Inflammatory macrophage treated with lipopolysaccharide for 1 hour (primary cell): Measurements from ENCODE around the gene SBNO2.

Experiments
- DNase-seq, 2 donors: peaks; one replicate each; pipeline ENCODE4 v3.0.0-alpha.2; 2020 to 2022

Gene SBNO2, protein sequence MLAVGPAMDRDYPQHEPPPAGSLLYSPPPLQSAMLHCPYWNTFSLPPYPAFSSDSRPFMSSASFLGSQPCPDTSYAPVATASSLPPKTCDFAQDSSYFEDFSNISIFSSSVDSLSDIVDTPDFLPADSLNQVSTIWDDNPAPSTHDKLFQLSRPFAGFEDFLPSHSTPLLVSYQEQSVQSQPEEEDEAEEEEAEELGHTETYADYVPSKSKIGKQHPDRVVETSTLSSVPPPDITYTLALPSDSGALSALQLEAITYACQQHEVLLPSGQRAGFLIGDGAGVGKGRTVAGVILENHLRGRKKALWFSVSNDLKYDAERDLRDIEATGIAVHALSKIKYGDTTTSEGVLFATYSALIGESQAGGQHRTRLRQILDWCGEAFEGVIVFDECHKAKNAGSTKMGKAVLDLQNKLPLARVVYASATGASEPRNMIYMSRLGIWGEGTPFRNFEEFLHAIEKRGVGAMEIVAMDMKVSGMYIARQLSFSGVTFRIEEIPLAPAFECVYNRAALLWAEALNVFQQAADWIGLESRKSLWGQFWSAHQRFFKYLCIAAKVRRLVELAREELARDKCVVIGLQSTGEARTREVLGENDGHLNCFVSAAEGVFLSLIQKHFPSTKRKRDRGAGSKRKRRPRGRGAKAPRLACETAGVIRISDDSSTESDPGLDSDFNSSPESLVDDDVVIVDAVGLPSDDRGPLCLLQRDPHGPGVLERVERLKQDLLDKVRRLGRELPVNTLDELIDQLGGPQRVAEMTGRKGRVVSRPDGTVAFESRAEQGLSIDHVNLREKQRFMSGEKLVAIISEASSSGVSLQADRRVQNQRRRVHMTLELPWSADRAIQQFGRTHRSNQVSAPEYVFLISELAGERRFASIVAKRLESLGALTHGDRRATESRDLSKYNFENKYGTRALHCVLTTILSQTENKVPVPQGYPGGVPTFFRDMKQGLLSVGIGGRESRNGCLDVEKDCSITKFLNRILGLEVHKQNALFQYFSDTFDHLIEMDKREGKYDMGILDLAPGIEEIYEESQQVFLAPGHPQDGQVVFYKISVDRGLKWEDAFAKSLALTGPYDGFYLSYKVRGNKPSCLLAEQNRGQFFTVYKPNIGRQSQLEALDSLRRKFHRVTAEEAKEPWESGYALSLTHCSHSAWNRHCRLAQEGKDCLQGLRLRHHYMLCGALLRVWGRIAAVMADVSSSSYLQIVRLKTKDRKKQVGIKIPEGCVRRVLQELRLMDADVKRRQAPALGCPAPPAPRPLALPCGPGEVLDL (N-terminal part only)

DNA sequence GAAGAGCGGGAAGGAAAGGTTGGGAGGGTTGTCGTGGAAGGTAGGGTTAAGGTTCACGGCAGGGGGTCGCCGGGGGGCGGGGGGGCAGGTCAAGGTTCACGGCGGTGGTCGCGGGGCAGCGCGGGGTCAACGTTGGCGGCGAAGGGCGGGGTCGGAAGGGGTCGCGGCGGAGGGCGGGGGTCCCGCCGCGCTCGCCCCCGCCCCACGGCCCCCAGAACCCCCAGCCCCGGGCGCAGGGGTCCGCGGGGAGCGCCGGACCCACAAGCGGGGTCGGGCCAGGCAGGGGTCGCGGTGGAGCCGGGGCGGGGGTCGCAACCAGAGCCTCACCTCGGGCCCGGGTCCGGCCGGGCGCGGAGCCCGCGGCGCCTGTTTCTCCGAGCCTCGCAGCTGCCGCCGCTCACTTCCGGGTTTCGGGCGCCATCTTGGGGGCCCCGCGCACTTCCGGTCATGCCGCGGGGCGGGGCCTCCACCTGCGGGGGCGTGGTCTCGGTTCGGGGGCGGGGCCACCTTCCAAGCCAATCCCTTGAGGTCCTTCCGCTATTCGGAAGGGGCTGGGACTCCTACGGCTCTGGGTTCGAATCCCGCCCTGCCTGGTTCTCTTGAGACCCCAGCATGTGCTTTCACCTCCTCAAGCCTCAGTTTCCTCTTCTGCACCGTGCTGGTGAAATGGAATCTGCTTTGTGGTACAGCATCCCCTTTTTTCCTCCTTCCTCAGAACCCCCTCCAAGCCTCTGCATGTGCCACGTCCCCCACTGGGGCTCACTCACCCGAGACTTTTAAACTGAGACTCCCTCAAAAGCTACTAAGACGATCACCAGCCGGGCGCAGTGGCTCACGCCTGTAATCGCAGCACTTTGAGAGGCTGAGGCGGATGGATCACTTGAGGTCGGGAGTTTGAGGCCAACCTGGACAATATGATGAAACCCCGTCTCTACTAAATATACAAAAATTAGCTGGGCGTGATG is at the start of gene SBNO2:
Gene SBNO2, minus strand, starts transcription at position 424 of the 965 bp plus-strand sequence. CDS start 19,992 bp downstream, outside the sequence.
- DNase-seq, result peak; percentile 83 to 97

DNA sequence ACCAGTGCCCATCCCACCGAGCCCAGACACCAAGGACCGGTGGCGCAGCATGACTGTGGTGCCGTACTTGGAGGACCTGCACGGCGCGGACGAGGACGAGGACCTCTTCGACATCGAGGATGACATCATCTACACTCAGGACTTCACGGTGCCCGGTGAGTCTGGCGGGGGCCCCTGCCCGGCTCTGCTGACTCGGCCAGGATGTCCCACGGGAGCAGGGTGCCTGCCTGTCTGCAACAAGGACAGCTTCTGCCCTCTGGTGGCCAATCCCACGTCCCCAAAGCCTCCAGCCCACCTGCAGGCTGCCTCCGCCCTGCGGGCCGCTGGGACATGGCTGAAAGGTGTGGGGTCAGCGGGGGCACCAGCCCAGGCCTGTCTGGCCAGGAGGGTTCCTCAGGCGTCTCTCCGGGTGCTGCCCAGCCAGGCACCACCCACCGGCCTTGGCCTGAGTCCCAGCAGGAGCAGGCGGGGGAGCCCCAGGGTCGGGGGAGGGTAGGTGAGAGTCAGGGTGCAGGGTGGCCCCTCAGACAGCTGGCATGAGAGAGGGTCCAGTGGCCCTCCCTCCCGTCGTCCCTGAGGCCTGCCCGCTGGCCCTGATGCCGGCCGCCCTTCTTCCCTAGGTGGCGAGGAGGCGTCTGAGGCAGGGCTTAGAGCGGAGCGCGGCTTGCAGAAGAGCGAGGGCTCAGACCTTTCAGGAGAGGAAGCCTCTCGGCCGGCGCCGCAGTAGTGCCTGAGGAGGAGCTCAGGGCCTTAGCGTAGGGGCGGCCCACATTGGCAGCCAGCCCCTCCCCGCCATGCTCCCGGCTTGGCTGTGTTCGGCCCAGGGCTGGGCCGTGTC is 49.2 kb upstream of the SBNO2 start:
- DNase-seq, result no peak

DNA sequence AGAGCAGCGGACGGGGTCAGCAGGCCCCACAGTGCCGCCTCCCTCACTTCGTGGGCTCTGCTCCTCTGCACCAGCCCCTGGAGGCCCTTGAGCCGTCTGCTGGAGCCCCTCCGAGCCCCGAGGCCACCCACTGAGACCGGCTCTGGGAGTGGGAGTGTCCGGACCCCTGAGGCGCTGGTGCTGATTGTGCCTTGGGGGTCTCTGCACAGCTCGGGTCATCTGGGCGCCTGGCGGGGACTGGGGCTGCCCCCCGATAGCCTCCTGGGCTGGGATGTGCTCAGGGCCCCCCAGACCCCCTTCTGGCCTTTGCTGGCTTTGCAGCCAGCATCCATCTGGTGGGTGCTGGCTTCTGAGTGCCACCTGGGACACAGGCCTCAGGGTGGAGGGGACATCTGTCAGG is 48.3 kb upstream of the SBNO2 start:
- DNase-seq, result no peak

DNA sequence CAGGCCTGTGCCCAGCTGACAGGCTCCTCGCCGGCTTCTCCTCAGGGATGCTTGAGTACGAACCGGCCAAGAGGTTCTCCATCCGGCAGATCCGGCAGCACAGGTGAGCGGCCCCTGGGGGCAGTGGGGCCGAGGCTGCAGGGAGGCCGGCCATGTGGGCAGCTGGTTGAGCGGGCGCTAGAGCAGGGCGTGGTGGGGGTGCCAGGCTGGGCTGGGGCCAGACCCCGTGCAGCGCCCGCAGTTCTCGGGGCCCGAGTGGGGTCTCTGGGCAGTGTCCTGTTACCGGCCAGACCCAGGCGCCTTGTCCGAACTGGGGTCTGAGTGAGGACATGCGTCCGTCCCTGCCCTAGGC is 47.8 kb upstream of the SBNO2 start:
- no peak for DNase-seq

DNA sequence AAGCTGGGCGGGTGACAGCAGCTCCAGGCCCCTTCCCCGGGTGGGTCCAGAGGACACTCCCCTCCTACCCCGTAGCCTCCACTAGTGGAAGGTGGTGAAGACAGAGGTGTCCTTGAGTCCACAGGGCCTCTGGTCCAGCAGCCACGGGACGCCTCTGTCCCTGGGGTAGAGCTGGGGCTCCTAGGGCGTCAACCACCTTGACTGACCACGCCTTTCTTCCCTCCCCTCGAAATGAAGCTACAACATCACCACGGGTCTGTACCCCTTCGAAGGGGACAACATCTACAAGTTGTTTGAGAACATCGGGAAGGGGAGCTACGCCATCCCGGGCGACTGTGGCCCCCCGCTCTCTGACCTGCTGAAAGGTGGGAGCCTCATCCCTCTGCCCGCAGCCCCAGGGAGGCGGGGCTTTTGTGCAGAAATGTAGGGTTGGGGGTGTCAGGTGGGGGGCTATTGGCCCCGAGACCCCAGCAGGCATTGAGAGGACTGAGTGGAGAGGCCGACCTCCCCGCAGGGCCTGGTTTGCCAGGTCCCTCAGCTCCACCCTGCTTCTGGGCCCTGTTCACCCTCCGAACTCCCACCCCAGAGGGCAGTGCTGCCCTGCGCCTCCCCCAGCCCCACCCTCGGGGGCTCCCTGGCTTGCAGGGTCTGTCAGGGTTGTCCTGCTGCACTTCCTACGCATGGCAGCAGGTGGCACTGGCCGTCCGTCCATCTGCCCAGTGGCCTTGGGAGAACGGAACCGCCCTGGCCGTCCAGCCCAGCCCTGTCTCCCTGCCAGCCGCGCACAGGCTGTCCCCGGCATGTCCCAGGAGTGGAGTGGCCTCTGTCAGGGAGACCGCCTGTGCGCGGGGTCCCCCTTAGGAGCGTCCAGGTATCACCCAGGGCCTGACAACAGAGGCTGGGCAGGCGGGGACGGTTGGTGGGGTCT is 47.2 kb upstream of the SBNO2 start:
- DNase-seq, result peak in 1 of 2 donors; percentile 47

DNA sequence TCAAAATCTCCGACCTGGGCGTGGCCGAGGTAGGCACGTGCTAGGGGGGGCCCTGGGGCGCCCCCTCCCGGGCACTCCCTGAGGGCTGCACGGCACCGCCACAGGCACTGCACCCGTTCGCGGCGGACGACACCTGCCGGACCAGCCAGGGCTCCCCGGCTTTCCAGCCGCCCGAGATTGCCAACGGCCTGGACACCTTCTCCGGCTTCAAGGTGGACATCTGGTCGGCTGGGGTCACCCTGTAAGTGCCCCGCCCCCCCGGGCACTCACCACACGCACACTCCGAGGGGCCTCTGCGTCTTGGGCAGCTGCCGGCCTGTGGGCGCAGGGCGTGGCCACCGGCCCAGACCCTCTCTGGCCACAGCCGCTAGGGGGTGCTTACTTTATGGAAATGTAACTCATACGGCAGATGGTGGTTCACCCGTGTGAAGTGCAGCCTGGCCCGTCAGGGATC is 46.4 kb upstream of the SBNO2 start:
- DNase-seq, result no peak

DNA sequence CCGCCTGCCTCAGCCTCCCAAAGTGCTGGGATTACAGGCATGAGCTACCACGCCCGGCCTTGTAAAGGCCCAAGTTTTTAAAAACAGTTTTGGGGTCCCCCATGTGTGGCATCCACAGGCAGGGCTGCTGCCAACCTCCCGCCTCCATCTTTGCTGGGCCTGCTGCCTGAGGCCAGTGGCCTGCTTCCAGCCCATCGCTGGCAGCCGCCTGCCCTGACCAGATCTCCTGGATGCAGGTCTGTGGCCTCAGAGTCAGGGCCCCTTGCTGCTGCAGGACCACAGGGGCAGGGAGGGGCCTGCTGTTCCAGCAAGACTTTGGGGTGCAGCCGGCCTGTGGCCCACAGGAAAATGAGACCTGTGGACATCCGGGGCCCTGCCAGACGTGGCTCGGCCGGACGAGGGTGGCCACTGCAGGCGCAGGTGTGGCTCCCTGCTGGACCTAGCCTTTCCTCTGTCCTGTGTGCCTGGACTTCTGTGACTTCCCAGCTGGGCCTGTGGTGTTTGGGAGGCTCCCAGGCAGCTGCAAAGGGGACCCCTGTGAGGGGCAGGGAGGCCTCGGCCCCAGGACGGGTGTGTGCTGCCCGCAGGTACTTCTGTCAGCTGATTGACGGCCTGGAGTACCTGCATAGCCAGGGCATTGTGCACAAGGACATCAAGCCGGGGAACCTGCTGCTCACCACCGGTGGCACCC is 45.9 kb upstream of the SBNO2 start:
- no peak for DNase-seq

DNA sequence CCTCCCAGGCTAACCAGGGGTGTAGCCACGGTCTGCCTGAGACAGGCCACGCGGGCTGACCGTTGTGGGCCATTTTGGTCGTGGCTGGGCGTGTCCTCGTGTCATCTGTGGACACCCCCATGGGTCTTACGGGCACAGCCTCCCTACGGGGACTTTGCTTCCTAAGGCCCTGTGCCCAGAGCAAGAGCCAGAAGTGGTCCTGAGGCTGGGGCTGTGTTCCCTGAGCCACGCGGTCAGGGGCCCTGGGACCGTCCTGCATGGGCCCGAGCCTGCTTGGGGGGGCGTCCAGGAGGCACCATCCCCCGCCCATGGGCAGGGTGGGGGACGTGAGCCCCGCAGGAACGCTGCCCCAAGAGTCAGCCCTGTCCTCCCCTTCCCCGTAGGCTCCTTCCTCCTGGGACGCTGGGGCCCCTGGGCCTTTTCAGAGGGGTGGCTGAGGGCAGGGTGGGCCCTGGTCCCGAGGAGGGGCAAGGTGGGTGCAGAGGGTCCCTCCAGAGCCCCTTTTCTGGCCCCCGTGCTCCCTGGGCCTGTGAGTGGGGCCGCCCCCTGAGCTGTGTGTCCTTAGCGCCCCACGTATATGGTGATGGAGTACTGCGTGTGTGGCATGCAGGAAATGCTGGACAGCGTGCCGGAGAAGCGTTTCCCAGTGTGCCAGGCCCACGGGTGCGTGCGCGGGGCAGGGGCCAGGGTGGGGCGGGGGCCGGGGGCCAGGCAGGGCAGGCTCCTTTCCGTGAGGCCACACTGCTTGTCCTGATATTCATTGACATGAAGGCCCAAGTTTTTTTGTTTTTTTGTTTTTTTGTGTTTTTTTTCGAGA is 44.9 kb upstream of the SBNO2 start:
- no peak for DNase-seq

DNA sequence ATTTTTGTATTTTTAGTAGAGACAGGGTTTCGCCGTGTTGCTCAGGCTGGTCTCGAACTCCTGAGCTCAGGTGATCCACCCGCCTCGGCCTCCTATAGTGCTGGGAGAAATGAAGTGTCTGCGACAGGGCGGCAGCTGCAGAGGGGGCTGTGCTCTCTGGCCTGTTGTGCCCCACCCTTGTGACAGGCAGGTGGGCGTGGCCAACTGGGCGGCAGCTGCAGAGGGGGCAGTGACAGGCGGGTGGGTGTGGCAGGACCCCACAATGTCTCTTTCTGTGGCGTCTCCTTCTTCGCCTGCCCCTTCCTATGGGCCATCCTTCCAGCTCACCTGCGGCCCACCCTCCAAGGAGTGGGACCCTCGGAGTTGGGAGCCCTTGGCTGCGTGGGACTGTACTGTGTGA is 43.3 kb upstream of the SBNO2 start:
- DNase-seq, result no peak

DNA sequence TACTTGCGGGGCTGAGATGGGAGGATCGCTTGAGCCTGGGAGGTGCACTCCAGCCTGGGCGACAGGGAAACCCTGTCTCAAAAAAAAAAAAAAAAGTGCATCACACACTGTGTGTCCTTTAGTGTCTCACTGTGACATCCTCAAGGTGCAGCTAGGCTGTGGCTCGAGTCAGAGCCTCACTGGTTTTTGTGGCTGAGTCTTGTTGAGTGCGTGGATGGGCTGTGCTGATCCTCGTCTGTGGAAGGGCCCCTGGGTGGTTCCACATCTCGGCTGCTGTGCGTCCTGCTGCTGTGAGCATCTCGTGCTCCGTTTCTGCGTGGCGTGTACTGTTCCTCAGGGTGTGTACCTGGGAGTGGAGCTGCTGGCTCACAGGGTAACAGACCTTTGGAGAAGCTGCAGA is 42.7 kb upstream of the SBNO2 start:
- DNase-seq, result no peak

DNA sequence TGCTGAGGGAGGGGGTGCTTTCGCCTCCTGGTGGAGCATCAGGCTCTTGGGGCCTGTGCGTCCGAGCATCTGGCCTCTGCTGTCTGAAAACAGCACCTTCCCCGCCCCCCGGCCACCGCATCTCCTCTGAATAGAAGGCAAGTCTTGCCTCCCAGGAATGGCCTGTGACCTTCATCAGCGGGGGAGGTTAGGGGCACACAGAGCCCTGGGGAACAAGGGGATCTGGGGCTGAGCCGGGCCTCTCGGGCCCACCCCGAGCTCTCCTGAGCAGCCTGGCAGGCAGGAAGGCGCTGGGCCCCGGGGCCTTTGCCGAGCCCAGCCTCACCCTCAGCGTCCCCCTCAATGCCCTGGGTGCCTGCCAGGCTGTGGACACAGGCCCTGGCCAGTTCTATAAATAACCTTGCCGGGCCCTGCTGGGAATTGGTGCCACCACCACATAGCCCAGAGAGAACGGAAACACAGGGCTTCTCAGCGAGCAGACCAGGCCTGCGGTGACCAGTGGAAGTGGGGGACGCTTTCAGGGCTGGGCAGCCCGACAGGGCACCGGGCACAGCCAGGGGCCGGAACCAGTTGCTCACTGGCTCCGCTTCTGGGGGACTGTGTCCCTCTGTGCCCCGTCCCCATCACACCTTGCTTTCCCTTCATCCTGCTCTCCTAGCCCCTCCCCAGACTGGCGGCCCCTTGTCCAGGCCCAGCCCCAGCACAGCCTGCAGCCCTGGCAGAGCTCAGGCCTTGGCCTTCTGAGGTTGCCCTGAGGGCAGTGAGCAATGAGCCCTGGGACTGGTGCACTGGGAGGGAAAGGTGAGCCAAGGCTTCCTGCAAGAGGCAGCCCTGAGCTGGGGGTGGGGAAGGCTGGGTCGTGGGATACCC is 41.0 kb upstream of the SBNO2 start:
- DNase-seq, result no peak

DNA sequence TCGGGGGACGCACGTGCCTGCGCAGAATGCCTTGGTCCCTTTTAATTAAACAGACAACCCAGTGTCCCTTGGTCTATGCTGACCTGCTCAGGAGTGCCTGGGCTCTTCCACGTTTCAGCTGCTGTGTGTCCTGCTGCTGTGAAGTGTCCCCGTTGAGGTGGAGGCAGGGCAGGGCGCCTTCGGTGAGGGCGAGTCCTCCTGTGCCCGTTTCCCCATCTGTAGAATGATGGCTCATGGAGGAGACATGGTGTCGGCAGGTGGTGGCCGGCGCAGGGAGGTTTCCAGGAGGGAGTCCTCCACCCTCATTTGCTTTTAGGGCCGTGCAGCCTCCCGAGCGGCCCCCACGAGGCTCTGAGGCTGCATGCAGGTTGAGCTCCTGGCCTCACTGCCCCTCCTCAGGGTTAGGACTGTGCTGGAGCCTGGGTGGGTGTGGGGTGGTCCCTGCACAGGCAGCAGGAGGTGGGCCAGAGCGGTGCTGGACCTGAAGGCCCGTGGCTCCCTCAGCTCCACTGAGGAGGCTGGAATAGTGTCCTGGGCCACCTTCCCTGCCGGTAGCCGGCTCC is 40.3 kb upstream of the SBNO2 start:
- DNase-seq, result no peak

DNA sequence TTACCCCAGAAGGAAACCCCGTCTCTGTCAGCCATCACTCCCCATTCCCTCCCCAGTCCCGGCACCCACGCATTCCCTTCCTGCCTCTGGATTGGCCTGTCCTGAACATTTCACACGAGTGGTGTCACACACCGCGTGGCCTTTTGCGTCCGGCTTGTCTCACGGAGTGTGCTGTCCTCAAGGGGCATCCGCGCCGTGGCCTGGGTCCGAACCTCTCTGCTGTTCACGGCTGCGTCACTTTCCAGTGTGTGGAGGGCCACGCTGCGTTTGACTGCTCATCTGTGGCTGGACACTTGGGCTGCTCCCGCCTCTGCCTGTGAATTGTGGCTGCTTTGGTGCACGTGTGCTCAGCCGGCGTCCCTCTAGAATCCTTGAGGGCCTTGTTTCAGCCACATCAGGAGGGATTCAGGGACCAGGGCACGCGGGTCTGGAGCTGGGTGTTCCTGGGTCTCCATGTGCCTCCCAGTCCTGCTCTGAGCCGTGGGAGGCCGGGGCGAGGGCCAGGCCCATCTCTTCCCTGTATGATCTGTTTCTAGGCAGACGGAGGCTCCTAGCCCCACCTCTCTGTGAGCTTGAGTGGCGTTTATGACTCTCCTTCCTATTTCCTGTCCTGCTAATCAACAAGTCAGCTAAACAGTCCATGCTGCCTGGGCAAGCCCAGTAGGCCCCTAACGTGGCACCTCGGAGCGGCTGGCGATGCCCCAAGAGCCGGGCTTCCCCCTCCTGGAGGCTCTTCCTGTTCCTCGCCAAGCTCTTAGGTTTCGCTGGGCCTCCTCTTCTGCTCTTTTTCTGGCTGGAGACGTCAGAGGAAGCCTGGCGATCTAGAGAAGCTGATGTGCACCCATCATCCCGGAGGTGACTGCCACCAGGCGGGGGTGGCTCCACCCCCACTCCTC is 39.6 kb upstream of the SBNO2 start:
- DNase-seq, result peak; percentile 90 to 91

DNA sequence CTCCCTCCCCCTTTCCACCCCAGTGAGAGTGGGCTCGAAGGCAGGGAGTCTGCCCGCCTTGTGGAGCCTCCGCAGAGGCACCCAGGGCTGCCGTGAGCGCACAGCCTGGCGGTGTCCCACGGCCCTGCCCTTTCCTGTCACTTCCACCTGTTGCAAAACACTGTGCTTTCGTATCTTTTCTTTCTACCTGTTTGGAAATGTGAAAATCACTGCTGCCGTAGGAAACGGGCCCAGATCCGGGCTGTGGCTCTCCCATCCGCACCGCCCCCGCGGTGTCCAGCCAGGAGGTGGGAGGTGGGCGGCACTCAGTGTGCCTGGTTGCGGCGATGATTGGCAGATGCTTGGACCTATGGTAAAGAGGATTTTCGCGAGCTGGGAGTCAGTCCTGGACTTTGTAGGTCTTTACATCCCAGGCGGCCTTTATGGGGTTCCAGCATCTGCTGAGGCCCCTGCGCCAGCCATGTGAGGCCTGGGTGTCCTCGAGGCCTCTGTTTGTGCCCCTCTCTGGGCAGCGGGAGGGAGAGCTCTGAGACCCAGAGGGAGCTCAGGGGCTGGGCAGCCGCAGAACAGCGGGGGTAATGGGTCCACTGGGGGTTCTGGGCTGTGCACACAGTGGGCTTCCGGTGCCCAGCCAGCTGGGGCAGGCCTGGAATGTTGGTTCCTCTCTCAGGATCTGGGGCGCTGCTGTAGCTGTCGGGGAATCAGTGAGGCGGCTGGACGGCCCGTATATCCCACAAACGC is 37.6 kb upstream of the SBNO2 start:
- peak in 1 of 2 donors; percentile 9 for DNase-seq

DNA sequence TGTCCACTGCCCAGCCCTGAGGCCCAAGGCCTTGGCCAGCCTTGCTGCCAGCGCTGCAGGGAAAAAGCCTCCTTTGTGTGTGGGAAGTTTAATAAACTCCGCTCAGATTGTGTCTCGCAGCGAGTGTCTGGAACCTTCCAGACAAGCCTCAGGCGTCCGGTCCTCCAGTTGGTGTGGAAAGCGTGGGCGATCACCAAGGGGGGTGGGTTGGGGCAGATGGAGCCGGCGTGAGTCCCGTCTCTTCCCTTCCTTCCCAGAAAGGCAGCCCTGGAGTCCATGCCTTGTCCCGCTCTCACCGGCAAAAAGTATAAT is 36.1 kb upstream of the SBNO2 start:
- DNase-seq, result no peak
